Measurements from ENCODE around the gene UBE2G1.

Gene UBE2G1

GRCh38 chr17:4324463-4324862, 42.0 kb downstream of the UBE2G1 start:
- Histone ChIP-seq H3K4me2 (ENCODE audit: low read length) (no peak overlapping the region), H3K9me3 (ENCODE audit: control insufficient read depth, low read length) (no peaks in the 10 kb centered on the region), H3K27me3 (ENCODE audit: control insufficient read depth, insufficient read depth, low read length) (no peaks in the 10 kb centered on the region), H3K27ac (no peak overlapping the region), H2AFZ (no peak overlapping the region), H3K4me3 (ENCODE audit: low read depth, low read length) (no peak overlapping the region), H3K36me3 (ENCODE audit: control insufficient read depth, insufficient read depth, low read length) (no peaks in the 10 kb centered on the region), H3K4me1 (no peaks in the 10 kb centered on the region), H3K9ac (no peak overlapping the region), H3K79me2 (peaks cover 47% of the 10 kb centered on the region)
- no peak for TF ChIP-seq CTCF (IDR thresholded peaks at IDR 0.05)

GRCh38 chr17:4319221-4319620, 47.3 kb downstream of the UBE2G1 start:
- no peak overlapping the region for H3K27ac ChIP-seq

GRCh38 chr17:4318596-4318995, 47.9 kb downstream of the UBE2G1 start:
- no peak overlapping the region for H3K9ac ChIP-seq
- H3K9me3 ChIP-seq (ENCODE audit: control insufficient read depth, low read length): no peaks in the 10 kb centered on the region
- no peaks in the 10 kb centered on the region for H3K27me3 ChIP-seq (ENCODE audit: control insufficient read depth, insufficient read depth, low read length)
- H3K36me3 ChIP-seq (ENCODE audit: control insufficient read depth, insufficient read depth, low read length): no peaks in the 10 kb centered on the region
- H3K79me2 ChIP-seq: peaks cover 28% of the 10 kb centered on the region
- H3K4me2 ChIP-seq (ENCODE audit: low read length): no peak overlapping the region
- H3K4me1 ChIP-seq: peaks cover 2% of the 10 kb centered on the region
- H3K27ac ChIP-seq: no peak overlapping the region
- H3K4me3 ChIP-seq (ENCODE audit: low read depth, low read length): no peak overlapping the region
- no peak overlapping the region for H2AFZ ChIP-seq
- no peak for TF ChIP-seq CTCF (IDR thresholded peaks at IDR 0.05)

More at GRCh38 chr17:4319221-4319620, 47.3 kb downstream of the UBE2G1 start:
- Histone ChIP-seq H3K9ac (no peak overlapping the region), H3K27me3 (ENCODE audit: control insufficient read depth, insufficient read depth, low read length) (no peaks in the 10 kb centered on the region), H3K4me2 (ENCODE audit: low read length) (no peak overlapping the region), H2AFZ (no peak overlapping the region), H3K79me2 (peaks cover 30% of the 10 kb centered on the region), H3K36me3 (ENCODE audit: control insufficient read depth, insufficient read depth, low read length) (no peaks in the 10 kb centered on the region), H3K4me1 (no peaks in the 10 kb centered on the region), H3K4me3 (ENCODE audit: low read depth, low read length) (no peak overlapping the region), H3K9me3 (ENCODE audit: control insufficient read depth, low read length) (no peaks in the 10 kb centered on the region)
- TF ChIP-seq CTCF (IDR thresholded peaks at IDR 0.05): no peak

DNA sequence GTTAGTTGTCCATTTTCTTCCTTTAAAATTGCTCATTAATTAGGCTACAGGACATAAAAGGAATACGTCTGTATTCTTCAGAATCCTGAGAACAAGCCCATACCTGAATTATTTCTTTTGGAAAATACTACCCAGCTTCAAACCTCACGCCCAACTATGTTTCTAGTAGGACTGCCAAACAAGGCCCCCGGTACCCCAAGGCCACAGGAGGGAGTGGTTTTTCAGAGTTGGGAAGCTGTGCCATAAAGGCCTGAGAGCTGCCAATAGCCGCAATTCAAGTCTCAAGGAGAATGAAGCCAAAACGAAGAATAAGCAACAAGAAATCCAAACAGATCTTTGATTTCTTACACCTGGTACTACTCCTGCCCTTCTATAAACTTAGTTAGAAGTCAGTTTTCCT, 48.3 kb downstream of the UBE2G1 start:
- no peaks in the 10 kb centered on the region for H3K9me3 ChIP-seq (ENCODE audit: control insufficient read depth, low read length)
- H3K36me3 ChIP-seq (ENCODE audit: control insufficient read depth, insufficient read depth, low read length): no peaks in the 10 kb centered on the region
- no peak overlapping the region for H3K4me2 ChIP-seq (ENCODE audit: low read length)
- H3K9ac ChIP-seq: no peak overlapping the region
- H3K4me1 ChIP-seq: peaks cover 7% of the 10 kb centered on the region
- no peak overlapping the region for H2AFZ ChIP-seq
- H3K27me3 ChIP-seq (ENCODE audit: control insufficient read depth, insufficient read depth, low read length): no peaks in the 10 kb centered on the region
- no peak overlapping the region for H3K27ac ChIP-seq
- H3K79me2 ChIP-seq: peaks cover 27% of the 10 kb centered on the region
- TF ChIP-seq CTCF (IDR thresholded peaks at IDR 0.05): no peak
- no peak overlapping the region for H3K4me3 ChIP-seq (ENCODE audit: low read depth, low read length)

- Histone ChIP-seq H3K4me3 (ENCODE audit: low read depth, low read length) (no peak overlapping the region), H3K4me2 (ENCODE audit: low read length) (no peak overlapping the region), H3K27ac (no peak overlapping the region), H3K36me3 (ENCODE audit: control insufficient read depth, insufficient read depth, low read length) (no peaks in the 10 kb centered on the region), H3K4me1 (peaks cover 9% of the 10 kb centered on the region), H3K9me3 (ENCODE audit: control insufficient read depth, low read length) (no peaks in the 10 kb centered on the region), H2AFZ (no peak overlapping the region), H3K27me3 (ENCODE audit: control insufficient read depth, insufficient read depth, low read length) (no peaks in the 10 kb centered on the region), H3K79me2 (peaks cover 25% of the 10 kb centered on the region), H3K9ac (no peak overlapping the region)
- no peak for TF ChIP-seq CTCF (IDR thresholded peaks at IDR 0.05)
These were observed 48.9 kb downstream of the UBE2G1 start for GRCh38 chr17:4317610-4318009.
